ENCODE measurements around the gene ATP13A3. TPM values are rescaled to one million over a fixed set of nuclear protein-coding genes. Genes with fewer than 3 reads are reported as not detected.

The ATP13A3 gene
- polyA plus RNA-seq, 1 donor from 2014 or later = 4.2 TPM

DNA sequence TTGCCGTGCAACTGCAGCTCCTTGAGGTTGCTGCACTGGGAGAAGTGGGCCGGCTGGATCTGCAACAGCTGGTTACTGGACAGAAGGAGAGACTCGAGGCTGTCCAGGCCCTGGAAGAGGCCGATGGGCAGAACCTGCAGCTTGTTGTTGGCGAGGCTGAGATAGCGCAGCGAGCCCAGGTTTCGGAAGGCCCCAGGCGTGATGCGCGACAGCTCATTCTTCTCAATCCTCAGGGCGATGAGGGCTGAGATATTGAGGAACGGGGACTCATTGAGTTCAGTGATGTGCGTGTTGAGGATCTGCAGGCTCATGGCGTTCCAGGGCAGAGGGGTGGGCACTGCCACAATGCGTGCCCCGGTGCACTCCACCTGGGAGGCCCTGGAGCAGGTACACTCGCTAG, 126.2 kb downstream of the ATP13A3 start:
- H3K9me3 Mint-ChIP-seq = no peaks in the 10 kb centered on the region

DNA sequence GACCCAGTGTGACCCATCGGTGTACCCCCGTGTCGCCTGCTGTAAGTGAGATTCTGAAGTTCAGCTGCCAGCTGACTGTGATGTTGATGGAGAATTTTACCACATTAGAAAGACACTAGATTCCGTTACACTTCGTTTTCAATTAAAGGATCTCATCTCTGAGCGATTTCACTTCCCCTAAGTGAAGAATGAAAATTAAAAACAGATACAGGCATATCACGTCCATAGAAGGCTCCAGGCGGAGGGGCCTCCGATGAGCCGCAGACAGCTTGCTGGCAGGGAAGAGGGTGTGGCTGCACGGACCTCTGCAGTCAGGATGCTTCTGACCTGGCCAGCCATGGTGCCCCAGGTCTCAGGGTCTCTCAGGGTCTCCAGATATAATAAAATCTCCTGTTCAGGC, 129.1 kb downstream of the ATP13A3 start:
- no peak overlapping the region for H3K27ac Mint-ChIP-seq
- no peaks in the 10 kb centered on the region for H3K36me3 Mint-ChIP-seq
- H3K4me3 Mint-ChIP-seq = no peak overlapping the region
- H3K27me3 Mint-ChIP-seq = peaks cover 14% of the 10 kb centered on the region
- no peaks in the 10 kb centered on the region for H3K4me1 Mint-ChIP-seq
- no peaks in the 10 kb centered on the region for H3K9me3 Mint-ChIP-seq

More for the DNA sequence above, 126.2 kb downstream of the ATP13A3 start:
- Mint-ChIP-seq H3K36me3 (no peaks in the 10 kb centered on the region), H3K4me1 (no peaks in the 10 kb centered on the region), H3K4me3 (no peak overlapping the region), H3K27ac (no peak overlapping the region), H3K27me3 (peaks cover 14% of the 10 kb centered on the region)

DNA sequence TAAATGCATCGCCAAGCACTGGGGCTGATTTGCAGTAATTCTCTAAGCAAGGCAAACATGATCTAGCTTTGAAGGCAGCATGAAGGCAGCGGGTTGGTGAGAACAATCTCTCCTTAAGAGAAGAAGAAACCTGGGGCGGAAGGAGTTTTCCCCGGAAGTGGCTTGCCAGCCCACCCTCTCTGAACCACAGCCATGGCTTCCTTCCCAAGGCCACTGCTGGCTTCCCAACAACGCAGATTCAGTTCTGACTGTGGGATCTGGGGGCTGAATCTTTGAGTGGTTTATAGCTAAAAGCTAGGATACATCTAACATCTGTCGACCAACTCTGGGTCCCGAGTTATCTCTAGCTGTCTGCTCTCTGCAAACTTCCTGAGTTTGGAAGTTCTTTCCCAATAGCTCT, 131.4 kb downstream of the ATP13A3 start:
- no peak overlapping the region for H3K27ac Mint-ChIP-seq
- peaks cover 11% of the 10 kb centered on the region for H3K27me3 Mint-ChIP-seq
- no peaks in the 10 kb centered on the region for H3K9me3 Mint-ChIP-seq
- H3K36me3 Mint-ChIP-seq = no peaks in the 10 kb centered on the region
- H3K4me3 Mint-ChIP-seq = no peak overlapping the region
- H3K4me1 Mint-ChIP-seq = no peaks in the 10 kb centered on the region

GRCh38 chr3:194354315-194354714, 132.5 kb downstream of the ATP13A3 start:
- no peaks in the 10 kb centered on the region for H3K9me3 Mint-ChIP-seq
- no peaks in the 10 kb centered on the region for H3K4me1 Mint-ChIP-seq
- H3K27me3 Mint-ChIP-seq = peaks cover 8% of the 10 kb centered on the region
- no peak overlapping the region for H3K4me3 Mint-ChIP-seq
- H3K27ac Mint-ChIP-seq = no peak overlapping the region
- no peaks in the 10 kb centered on the region for H3K36me3 Mint-ChIP-seq

Other genes with a start within 250 kb of the ATP13A3 start
- not detected for gene CPN2, start 135.7 kb downstream of the ATP13A3 start, polyA plus RNA-seq
- not detected for gene LRRC15, start 117.3 kb downstream of the ATP13A3 start, polyA plus RNA-seq
- gene GP5, start 87.7 kb downstream of the ATP13A3 start, polyA plus RNA-seq = 0.05 TPM
- gene TMEM44, start 146.4 kb upstream of the ATP13A3 start, polyA plus RNA-seq = 2.2 TPM
- gene LSG1, start 185.2 kb upstream of the ATP13A3 start, polyA plus RNA-seq = 35.5 TPM
- gene FAM43A, start 198.9 kb upstream of the ATP13A3 start, polyA plus RNA-seq = 33.1 TPM

All from IgD-negative memory B cell (primary cell).